Superior temporal gyrus (tissue), 1 donor: ENCODE data around the gene CSRNP3.
A peak's percentile ranks its signal among the peaks of the same experiment; 100 is the strongest.

Source experiments
- DNase-seq: peaks from one replicate; pipeline ENCODE4 v3.0.0-alpha.2; 2016; ENCODE audit errors: extremely low spot score

The CSRNP3 gene, protein sequence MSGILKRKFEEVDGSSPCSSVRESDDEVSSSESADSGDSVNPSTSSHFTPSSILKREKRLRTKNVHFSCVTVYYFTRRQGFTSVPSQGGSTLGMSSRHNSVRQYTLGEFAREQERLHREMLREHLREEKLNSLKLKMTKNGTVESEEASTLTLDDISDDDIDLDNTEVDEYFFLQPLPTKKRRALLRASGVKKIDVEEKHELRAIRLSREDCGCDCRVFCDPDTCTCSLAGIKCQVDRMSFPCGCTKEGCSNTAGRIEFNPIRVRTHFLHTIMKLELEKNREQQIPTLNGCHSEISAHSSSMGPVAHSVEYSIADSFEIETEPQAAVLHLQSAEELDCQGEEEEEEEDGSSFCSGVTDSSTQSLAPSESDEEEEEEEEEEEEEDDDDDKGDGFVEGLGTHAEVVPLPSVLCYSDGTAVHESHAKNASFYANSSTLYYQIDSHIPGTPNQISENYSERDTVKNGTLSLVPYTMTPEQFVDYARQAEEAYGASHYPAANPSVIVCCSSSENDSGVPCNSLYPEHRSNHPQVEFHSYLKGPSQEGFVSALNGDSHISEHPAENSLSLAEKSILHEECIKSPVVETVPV

DNA sequence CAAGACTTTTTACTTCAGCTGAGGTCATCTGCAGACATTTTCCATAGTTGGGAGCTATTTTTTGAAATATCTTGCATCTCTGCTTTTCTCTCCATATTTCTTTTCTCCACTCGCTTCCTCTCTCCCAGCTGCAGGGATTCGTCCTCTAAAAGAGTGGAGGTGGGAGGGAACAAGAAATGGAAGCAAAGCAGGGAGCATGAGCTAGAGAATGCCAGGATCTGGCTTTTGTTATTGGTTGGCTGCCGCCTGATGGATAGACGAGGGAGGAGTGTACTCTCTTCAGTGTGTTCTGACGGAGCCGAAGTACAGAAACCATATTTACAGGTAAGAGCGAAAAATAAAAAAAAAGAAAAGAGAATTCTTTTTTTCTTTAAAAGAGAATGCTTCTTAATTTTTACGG is at the start of gene CSRNP3:
TSS of gene CSRNP3 (plus strand) at position 282 of the 400 bp plus-strand sequence. CDS start 125,368 bp downstream, outside the sequence.
- DNase-seq = peak; percentile 96

DNA sequence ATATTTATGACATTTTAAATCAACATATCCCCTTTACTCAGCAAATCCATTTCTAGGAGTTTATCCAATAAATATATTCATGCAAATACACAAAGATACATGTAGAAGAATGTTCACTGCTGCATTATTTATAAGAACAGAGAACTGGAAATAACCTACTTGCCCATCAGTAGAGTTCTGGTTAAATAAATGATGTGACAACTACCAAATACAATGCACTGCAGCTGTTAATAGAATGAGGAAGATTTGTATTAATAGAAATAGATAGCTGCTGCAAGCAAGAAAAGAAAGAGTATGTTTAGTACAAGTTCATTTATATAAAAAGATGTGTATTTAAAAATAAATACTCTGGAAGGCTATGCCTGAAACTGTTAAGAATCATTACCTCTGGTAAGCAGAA is 49.3 kb upstream of the CSRNP3 start:
- DNase-seq = no peak

- no peak for DNase-seq
Observed at GRCh38 chr2:165423081-165423480, 46.4 kb upstream of the CSRNP3 start.

DNA sequence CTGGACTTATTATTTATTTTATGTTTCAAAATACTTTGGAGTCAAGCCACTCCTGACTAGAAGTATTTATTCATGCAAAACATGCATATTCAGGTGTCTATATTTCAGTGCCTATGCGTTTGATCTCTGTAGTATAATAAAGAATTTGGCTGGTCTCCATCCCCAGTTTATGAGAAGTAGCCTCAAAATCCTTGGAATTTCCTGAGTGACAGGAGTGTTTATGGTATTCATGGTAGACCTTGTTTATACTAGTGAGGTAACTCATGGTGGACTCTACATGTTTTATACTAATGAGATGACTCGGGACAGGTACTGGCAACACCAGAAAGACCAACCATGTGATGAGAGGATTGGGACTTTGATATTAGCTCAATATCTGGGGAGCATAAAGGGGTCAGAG is 43.9 kb upstream of the CSRNP3 start:
- DNase-seq = no peak

DNA sequence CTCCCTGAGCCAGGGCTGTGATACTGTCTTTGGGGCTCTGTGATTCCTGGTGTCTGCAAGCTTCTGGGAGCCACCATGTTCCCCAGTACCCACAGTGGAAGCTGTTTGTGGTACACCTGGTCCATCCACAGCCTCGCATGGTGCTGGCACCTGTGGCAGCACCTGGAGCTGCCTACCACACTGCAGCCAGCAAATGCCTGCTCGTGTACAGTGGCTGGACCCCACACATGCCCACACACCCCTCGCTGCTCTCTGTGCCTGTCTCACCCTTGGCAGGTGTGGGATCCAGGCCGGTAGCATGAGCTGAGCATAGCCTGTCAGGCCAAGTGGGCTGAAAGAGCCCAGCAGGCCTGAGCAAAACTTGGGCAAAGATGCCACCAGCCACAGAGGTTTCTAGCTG is 41.8 kb upstream of the CSRNP3 start:
- no peak for DNase-seq

DNA sequence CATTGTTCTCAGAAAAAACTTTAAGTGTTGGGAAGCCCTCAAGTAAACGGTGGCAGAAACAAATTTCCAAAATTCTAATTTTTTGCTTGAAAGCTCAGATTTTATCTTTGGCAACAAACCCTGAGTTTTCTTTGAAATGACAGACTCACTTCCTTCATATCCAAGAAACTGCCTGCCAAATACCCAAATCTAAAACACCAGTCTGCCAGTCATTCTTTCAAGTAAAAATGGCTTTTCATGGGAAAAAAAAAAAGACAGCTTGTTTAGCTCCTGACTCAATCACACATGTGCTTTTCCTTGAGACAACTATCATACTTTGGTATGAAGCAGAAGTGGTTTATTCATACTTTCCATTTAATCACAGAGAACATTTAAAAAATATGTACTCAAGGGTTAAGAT is 40.6 kb upstream of the CSRNP3 start:
- DNase-seq = no peak

DNA sequence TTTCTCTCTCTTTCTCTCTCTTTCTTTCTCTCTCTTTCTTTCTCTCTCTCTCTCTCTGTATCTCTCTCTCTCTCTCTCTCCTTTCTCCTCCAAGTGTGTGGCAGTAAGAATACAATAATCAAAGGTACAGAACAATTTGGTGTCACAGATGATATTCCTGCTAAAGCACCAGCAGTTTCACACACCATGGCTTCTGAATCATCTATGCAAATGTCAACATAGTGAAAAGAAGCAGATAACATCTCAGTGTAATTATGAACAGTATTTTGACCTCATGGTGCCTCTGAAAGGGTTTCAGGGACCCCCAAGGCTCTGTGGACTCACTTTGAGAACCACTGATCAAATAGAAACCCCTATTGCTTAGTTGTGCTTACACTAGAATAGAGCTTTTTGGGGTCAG is 38.5 kb upstream of the CSRNP3 start:
- DNase-seq = no peak

DNA sequence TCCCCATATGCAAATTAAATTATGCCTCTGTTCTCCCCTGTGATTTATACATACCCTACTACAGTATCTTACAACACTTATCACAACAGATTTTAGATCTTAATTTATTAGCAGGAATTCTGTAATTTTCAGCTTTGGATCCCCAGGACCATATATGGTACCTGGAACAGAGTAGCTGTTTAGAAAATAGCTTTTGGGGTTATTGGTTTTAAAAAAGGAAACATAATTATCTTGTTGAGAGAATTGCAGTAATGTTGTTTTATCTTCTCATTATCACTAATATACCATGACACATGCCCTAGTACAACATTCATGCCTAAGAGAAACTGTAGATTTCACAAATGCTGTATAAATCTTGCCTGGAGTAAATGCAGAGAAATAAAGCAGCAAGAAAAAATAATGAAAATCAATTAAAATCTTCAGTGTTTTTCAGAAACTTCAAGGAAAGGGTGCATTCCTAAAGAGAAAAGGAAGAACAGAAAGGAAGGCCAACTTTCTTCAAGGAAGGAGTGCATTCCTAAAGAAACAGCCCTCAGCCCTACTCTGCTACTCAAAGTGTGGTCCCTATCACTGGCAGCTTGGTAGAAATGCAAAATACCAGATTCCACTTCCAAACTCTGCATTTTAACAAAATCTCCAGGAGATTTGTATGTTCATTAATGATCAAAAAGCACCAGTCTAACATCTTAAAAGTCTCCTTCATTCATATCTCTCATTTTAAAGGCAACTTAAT is 37.1 kb upstream of the CSRNP3 start:
- DNase-seq = no peak

- no peak for DNase-seq
Observed at GRCh38 chr2:165434865-165435496, 34.5 kb upstream of the CSRNP3 start.

DNA sequence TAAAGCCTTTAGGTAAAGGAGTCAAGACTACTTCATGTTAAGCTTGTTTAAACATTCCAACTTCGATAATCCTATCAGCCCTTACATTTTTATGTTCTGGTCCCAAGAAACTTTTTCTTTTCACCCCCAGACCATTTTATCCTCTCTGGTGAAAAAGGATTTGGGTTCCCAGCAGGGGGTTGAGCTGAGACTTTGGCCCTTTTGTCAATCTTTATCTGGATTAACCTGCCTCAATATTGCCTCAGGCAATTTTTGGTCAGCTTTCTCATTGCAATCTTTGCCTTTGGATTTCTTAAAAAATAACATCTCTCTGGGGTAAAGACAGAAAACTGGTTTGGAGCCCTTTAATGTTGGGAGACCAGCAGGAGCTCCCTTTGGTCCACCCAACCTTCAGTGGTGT is 33.9 kb upstream of the CSRNP3 start:
- no peak for DNase-seq

DNA sequence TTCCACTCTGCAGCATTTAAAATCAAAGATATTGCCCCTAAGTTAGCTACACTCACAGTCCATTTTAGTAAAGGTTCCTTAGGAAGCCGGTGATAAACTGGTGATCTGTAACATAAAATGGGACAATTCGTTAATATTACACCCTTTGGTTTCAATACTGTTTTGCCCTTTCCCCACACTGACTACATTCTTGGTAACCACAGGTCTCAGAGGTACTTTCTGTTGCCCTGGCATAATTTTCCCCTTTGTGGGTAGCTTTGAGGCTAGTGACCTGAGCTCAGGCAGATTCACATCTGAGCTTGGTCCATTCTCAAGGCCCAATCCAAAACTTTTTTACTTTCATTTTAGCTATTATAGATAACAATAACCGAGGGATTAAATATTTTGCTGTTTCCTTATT is 32.9 kb upstream of the CSRNP3 start:
- no peak for DNase-seq

DNA sequence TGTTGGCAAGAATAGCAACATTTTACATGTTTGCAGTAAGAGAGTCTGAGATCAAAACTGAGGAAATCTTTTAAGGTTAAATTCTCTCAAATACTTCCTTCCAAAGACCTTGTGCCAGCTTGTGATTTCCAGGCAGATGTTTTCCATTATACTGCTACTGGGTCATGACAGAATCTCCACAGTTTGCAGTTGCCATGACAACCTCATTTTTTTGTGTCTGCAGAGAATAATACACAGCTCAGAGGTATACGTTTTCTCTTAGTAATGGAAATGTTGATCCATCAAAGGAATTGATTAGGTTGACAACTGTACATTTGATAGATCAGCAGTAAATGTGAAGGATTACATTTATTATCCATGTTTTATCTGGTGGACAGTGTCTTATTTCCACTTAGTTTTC is 29.1 kb upstream of the CSRNP3 start:
- peak; percentile 31 for DNase-seq

DNA sequence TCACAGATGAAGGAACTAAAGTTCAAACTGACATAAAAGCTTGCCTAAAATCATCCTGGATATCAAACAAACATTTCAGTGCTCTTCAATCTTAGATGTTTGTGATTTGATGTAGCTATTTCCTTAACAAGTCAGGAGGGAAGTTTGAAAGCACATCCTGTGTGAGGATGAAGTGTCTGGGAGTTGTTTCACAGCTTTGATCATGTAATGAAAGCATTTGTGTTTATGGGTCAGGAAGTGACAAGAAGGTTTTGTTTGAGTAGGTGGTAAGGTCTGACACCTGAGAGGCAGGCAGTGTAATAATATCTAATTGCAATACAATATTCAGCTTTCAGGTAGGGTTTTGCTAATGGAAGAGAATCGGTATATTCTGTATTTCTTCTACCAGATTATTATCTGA is 26.0 kb upstream of the CSRNP3 start:
- DNase-seq = no peak

- no peak for DNase-seq
Observed at GRCh38 chr2:165448406-165448805, 21.1 kb upstream of the CSRNP3 start.

DNA sequence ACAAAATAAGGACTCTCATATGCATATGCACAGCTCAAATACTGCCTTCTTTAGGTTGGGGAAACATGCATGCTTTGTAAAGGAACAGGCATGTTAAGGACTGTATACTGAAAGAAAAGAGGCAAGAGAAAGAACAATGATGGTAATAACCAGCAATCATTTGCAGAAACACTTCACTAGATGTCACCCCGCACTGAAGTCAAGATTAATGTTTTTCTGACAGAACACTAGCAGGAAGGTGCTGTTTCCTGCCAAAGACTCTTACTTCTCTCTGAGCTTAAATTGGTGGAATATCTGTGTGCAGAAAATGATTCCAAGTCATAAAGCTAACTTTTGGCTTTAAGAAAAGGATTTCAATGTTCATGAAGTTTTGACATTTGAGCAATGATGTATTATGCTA is 19.3 kb upstream of the CSRNP3 start:
- peak; percentile 43 for DNase-seq

DNA sequence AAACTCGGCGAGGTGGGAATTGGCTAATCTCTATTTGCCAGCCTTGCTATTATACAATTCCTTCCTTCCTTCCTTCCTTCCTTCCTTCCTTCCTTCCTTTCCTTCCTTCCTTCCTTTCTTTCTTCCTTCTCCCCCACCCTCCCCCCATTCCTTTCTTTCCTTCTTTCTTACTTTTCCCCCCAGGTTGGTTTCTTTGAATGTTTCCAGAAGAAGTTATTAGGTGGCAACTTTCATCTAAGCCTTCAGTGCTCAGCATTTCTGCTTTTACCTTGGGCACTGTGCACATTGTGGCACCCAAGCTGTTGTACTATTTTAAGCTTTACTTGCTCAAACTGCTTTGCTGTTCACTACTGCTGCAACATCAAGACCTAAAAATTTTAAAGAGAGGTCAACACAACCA is 17.2 kb upstream of the CSRNP3 start:
- DNase-seq = no peak

- no peak for DNase-seq
Observed at GRCh38 chr2:165453561-165454094, 15.9 kb upstream of the CSRNP3 start.

DNA sequence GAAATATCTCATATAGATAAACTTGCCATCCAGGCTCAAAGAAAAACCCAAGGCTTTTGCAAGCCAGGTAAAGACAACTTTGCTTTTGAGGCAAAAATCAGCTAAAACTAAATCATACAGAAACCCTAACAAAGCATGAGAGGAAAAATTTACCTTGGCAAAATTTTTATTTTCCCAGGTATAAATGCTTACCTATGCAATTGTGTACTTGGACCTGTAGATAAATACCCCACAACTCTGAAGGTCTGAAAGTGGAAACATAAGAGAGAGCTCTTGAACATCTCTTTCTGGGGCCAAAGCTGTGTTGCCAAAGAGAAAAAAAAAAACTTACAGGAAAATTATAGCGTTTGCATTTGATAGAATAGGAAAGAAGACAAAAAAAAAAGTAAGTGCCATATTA is 14.6 kb upstream of the CSRNP3 start:
- no peak for DNase-seq

- no peak for DNase-seq
Observed at GRCh38 chr2:165456027-165456426, 13.5 kb upstream of the CSRNP3 start.

DNA sequence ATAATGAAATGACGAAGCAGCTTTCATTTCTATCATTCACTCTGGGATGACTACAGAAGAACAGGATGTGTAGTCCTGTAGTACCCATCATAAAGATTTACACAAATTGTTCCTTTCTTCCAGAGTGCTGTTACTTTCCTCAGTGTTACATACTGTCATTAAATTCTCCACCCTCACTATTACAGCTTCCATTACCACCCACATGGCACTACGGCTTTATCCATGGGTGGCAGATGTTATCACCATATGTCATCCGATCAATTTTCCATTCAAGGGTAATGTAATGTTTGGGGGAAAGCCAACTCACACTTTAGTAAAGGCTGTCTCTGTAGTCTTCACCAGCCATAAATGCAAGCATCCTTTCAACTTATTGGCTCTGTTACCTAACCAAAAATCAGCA is 7.1 kb upstream of the CSRNP3 start:
- peak; percentile 34 for DNase-seq

- DNase-seq = no peak
Observed at GRCh38 chr2:165466386-165466785, 3.1 kb upstream of the CSRNP3 start.

GRCh38 chr2:165467921-165468320 is 1.6 kb upstream of the CSRNP3 start:
- DNase-seq = no peak
